ENCODE data around the gene TTC12. TPM values are rescaled to one million over a fixed set of nuclear protein-coding genes. Genes with fewer than 3 reads are reported as not detected.

TTC12 gene
- total and polyA plus RNA-seq, 2 donors (not counting 1 experiment from before 2014, with no cell fraction given), result 9.0 to 47.3 TPM

DNA sequence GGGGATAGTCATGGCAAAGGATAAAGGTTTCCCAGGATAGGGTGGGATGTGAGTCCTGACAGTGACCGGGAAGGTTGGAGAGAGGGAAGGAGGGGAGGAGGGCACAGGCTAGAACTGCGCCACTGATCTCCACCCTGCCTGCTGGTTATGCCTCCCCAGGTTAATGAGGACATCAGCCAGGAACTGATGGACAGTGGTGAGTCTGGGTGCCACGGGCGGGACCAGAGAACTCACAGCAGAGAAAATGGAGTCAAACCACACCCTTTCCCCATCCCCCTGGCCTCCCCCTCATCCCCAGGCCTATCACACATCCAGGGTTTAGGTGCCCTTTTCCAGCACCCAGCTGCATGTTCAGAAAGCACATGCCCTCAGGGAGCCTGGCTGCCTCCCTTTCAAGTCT lies 83.4 kb downstream of the TTC12 start:
- WGBS (ENCODE audit: insufficient coverage), result 92% methylated on average over 4 of the region's 4 CpGs
- Histone ChIP-seq H3K9ac (ENCODE audit: low read length) (no peak overlapping the region), H3K4me2 (replicated peaks; ENCODE audit: low read depth, low read length, poor library complexity, severe bottlenecking) (no peak overlapping the region), H3K36me3 (replicated peaks in 1 of 2; ENCODE audit: control extremely low read depth in 1 of 2, control insufficient read depth in 1 of 2, extremely low read depth in 1 of 2, insufficient read depth in 2 of 2, low read length in 1 of 2) (no peaks in the 10 kb centered on the region), H3K4me3 (ENCODE audit: control extremely low read depth in 1 of 5, extremely low read depth in 1 of 5, insufficient read depth in 1 of 5, low read depth in 2 of 5, low read length in 4 of 5) (no peak overlapping the region), H3K27ac (ENCODE audit: low read length in 2 of 2) (no peak overlapping the region), H3K4me1 (ENCODE audit: control insufficient read depth in 2 of 2, insufficient read depth in 2 of 2, low read length in 2 of 2) (no peaks in the 10 kb centered on the region), H3K9me3 (ENCODE audit: control extremely low read depth in 1 of 3, control insufficient read depth in 2 of 3, insufficient read depth in 1 of 3, low read length in 2 of 3) (no peaks in the 10 kb centered on the region), H4K20me1 (ENCODE audit: control insufficient read depth, insufficient read depth, low read length, poor library complexity, severe bottlenecking) (no peaks in the 10 kb centered on the region), H2AFZ (ENCODE audit: insufficient read depth, low read depth, low read length, poor library complexity, severe bottlenecking) (no peak overlapping the region), H3K79me2 (ENCODE audit: control insufficient read depth, insufficient read depth, low read length) (no peaks in the 10 kb centered on the region), H3K27me3 (replicated peaks in 1 of 4; ENCODE audit: control extremely low read depth in 1 of 4, control insufficient read depth in 3 of 4, insufficient read depth in 4 of 4, low read length in 3 of 4) (peaks cover 0 to 6% (median 0%) of the 10 kb centered on the region in 4 experiments)
- no peak overlapping the region for H3K27ac Mint-ChIP-seq
- ATAC-seq (ENCODE audit: low read depth) (no peak), DNase-seq (no peak)
- TF ChIP-seq, protein P1, sequence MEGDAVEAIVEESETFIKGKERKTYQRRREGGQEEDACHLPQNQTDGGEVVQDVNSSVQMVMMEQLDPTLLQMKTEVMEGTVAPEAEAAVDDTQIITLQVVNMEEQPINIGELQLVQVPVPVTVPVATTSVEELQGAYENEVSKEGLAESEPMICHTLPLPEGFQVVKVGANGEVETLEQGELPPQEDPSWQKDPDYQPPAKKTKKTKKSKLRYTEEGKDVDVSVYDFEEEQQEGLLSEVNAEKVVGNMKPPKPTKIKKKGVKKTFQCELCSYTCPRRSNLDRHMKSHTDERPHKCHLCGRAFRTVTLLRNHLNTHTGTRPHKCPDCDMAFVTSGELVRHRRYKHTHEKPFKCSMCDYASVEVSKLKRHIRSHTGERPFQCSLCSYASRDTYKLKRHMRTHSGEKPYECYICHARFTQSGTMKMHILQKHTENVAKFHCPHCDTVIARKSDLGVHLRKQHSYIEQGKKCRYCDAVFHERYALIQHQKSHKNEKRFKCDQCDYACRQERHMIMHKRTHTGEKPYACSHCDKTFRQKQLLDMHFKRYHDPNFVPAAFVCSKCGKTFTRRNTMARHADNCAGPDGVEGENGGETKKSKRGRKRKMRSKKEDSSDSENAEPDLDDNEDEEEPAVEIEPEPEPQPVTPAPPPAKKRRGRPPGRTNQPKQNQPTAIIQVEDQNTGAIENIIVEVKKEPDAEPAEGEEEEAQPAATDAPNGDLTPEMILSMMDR (IDR thresholded peaks at IDR 0.05), result no peak
- H3K4me3 Mint-ChIP-seq, result no peak overlapping the region
- no peaks in the 10 kb centered on the region for H3K4me1 Mint-ChIP-seq
- no peaks in the 10 kb centered on the region for H3K9me3 Mint-ChIP-seq (ENCODE audit: insufficient read depth)
- POLR2A ChIA-PET, result no interaction called here
- CTCF ChIA-PET, result no interaction called here
- H3K27me3 Mint-ChIP-seq, result no peaks in the 10 kb centered on the region
- intact Hi-C loops (cut with micrococcal nuclease), result no loop called here

DNA sequence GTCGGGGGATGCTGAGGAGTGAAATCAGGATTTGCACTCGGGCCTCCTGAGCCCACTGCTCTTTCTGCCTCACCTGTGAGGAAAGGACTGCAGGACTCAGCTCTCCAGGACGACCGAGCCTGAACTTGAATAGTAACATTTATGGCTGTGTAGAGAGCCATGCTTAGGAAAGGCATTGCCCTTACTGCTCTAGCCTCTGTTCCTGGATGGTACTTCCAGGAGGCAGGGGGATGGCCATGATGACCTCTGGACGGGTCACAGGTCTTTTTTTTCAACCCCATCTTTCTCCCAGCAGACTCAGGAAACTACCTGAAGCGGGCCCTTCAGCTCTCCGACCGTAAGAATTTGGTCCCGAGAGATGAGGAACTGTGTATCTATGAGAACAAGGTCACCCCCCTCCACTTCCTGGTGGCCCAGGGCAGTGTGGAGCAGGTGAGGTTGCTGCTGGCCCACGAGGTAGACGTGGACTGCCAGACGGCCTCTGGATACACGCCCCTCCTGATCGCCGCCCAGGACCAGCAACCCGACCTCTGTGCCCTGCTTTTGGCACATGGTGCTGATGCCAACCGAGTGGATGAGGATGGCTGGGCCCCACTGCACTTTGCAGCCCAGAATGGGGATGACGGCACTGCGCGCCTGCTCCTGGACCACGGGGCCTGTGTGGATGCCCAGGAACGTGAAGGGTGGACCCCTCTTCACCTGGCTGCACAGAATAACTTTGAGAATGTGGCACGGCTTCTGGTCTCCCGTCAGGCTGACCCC lies 84.5 kb downstream of the TTC12 start:
- Histone ChIP-seq H3K79me2 (ENCODE audit: control insufficient read depth, insufficient read depth, low read length) (no peaks in the 10 kb centered on the region), H3K4me2 (replicated peaks; ENCODE audit: low read depth, low read length, poor library complexity, severe bottlenecking) (no peak overlapping the region), H3K36me3 (replicated peaks in 1 of 2; ENCODE audit: control extremely low read depth in 1 of 2, control insufficient read depth in 1 of 2, extremely low read depth in 1 of 2, insufficient read depth in 2 of 2, low read length in 1 of 2) (no peaks in the 10 kb centered on the region), H3K27ac (ENCODE audit: low read length in 2 of 2) (no peak overlapping the region), H3K4me1 (ENCODE audit: control insufficient read depth in 2 of 2, insufficient read depth in 2 of 2, low read length in 2 of 2) (no peaks in the 10 kb centered on the region), H3K4me3 (ENCODE audit: control extremely low read depth in 1 of 5, extremely low read depth in 1 of 5, insufficient read depth in 1 of 5, low read depth in 2 of 5, low read length in 4 of 5) (no peak overlapping the region), H3K9ac (ENCODE audit: low read length) (no peak overlapping the region), H3K9me3 (ENCODE audit: control extremely low read depth in 1 of 3, control insufficient read depth in 2 of 3, insufficient read depth in 1 of 3, low read length in 2 of 3) (no peaks in the 10 kb centered on the region), H2AFZ (ENCODE audit: insufficient read depth, low read depth, low read length, poor library complexity, severe bottlenecking) (no peak overlapping the region), H4K20me1 (ENCODE audit: control insufficient read depth, insufficient read depth, low read length, poor library complexity, severe bottlenecking) (no peaks in the 10 kb centered on the region), H3K27me3 (replicated peaks in 1 of 4; ENCODE audit: control extremely low read depth in 1 of 4, control insufficient read depth in 3 of 4, insufficient read depth in 4 of 4, low read length in 3 of 4) (peaks cover 0 to 2% (median 0%) of the 10 kb centered on the region in 4 experiments)
- no peak for DNase-seq
- no peaks in the 10 kb centered on the region for H3K9me3 Mint-ChIP-seq (ENCODE audit: insufficient read depth)
- H3K27ac Mint-ChIP-seq, result no peak overlapping the region
- ChIA-PET POLR2A (no interaction called here), CTCF (interaction anchor here (0.6 kb wide), 1 partner anchor 401 kb away, joined by 3 read pairs; no protein-coding TSS in a partner anchor)
- no peaks in the 10 kb centered on the region for H3K4me1 Mint-ChIP-seq
- intact Hi-C loops (cut with micrococcal nuclease), result no loop called here
- no peak for TF ChIP-seq EZH2 (IDR thresholded peaks at IDR 0.05; ENCODE audit: borderline replicate concordance, insufficient read depth, low read depth, low read length, poor library complexity, severe bottlenecking)
- TF ChIP-seq, protein P1 (IDR thresholded peaks at IDR 0.05), result no peak
- peaks cover 4% of the 10 kb centered on the region for H3K27me3 Mint-ChIP-seq
- WGBS (ENCODE audit: insufficient coverage), result 85% methylated on average over 18 of the region's 24 CpGs
- no peak overlapping the region for H3K4me3 Mint-ChIP-seq
- ATAC-seq (ENCODE audit: low read depth), result no peak

All from B cell (primary cell).